Astrocyte of the spinal cord (primary cell): ENCODE measurements around the gene SP110.

Experiments used
- DNase-seq: peaks from one replicate; pipeline ENCODE4 v3.0.0; 2011; ENCODE audit warnings: low read depth, low spot score
- H3K4me3 ChIP-seq: 2 replicates; pipeline ENCODE4 v1.5.1; 2011; ENCODE audit warnings: low read depth, mild to moderate bottlenecking, low read length, moderate library complexity
- in situ Hi-C: cut with HindIII; loops from 2 replicates; pipeline ENCODE4 v1.10.0; 2017; ENCODE audit warnings: low sequenced_read_pairs
- TF ChIP-seq, protein P1 (sequence below): IDR thresholded peaks from 2 replicates; pipeline ENCODE4 v1.5.1; 2012; ENCODE audit warnings: low read depth, mild to moderate bottlenecking, low read length, inconsistent platforms

SP110 gene

DNA sequence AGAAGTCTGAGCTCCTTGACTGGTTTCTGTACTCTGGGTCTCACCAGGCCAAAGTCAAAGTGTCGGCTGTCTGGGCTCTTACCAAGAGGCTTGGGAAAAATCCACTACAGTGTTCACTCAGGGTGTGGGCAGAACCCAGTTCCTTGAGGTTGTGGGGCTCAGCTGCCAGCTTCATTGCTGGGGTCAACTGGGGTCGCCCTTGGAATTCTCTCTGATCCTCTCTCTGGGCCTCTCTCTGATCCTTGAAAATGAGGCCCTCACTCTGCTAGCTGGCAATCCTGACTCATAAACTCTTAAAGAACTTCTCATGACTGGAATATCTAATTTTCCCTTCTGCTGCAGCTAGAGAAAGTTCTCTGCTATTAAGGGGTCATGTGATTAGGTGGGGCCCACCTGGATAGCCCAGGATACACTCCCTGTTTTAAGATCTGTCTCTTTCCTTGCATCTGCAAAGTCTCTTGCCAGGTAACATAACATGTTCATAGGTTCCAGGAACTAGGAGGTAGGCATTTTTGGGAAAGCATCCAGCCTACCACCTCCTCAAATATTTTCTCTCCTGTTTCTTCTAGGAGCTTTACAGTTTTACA, 66.3 kb downstream of the SP110 start:
- no peak overlapping the region for H3K4me3 ChIP-seq
- DNase-seq, result no peak
- TF ChIP-seq, protein P1, sequence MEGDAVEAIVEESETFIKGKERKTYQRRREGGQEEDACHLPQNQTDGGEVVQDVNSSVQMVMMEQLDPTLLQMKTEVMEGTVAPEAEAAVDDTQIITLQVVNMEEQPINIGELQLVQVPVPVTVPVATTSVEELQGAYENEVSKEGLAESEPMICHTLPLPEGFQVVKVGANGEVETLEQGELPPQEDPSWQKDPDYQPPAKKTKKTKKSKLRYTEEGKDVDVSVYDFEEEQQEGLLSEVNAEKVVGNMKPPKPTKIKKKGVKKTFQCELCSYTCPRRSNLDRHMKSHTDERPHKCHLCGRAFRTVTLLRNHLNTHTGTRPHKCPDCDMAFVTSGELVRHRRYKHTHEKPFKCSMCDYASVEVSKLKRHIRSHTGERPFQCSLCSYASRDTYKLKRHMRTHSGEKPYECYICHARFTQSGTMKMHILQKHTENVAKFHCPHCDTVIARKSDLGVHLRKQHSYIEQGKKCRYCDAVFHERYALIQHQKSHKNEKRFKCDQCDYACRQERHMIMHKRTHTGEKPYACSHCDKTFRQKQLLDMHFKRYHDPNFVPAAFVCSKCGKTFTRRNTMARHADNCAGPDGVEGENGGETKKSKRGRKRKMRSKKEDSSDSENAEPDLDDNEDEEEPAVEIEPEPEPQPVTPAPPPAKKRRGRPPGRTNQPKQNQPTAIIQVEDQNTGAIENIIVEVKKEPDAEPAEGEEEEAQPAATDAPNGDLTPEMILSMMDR, result no peak
- in situ Hi-C loops, result no loop called here

DNA sequence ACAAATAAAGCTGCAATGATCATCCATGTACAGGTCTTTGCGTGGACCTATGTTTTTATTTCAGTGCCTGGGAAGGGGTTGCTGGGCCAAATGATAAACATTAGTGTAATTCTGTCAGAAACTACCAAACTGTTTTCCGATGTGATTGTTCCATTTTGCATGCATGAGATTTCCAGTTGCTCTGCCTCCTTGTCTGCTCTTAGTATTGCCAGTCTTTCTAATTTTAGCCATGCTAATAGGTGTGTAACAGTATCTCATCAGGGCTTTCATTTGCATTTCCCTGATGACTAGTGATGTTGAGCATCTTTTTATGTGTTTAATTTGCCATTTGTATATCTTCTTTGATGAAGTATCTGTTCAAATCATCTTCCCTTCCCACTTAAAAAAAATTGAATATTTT, 67.5 kb downstream of the SP110 start:
- TF ChIP-seq, protein P1, result no peak
- in situ Hi-C loops, result no loop called here
- no peak overlapping the region for H3K4me3 ChIP-seq
- DNase-seq, result no peak

DNA sequence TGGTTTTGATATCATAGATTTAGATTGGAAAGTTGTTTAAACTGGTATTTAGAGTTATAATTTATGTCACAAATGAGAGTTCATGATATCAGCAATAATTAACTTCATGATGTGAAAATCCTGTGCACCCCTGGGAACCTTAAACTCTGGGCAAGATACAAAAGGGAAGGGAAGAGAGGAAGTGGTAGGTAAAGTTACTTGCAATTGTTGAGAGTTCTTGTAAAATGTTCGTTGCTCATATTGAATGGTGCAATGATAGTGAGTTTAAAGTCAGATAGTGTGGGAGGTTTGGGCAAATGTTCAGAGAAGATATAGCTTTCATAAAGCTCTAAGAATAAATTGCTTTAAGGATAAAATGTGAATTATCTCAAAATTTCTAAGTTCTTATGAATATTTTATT, 75.4 kb downstream of the SP110 start:
- no peak for DNase-seq
- H3K4me3 ChIP-seq, result no peak overlapping the region
- TF ChIP-seq, protein P1, result no peak
- in situ Hi-C loops, result no loop called here

DNA sequence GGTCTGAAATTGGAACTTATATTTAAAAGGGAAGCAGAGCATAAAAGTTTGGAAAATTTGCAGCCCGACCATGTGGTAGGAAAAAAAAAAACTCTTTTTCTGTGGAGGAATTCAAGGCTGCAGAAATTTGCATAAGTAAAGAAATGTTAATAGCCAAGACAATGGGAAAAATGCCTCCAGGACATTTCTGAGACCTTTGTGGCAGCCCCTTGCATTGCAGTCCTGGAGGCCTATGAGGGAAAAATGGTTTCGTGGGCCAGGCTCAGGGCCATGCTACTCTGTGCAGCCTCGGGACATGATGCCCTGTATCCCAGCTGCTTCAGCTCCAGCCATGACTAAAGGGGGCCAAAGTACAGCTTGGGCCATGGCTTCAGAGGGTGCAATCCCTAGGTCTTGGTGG, 79.1 kb downstream of the SP110 start:
- in situ Hi-C loops, result no loop called here
- DNase-seq, result no peak
- TF ChIP-seq, protein P1, result no peak
- H3K4me3 ChIP-seq, result no peak overlapping the region

DNA sequence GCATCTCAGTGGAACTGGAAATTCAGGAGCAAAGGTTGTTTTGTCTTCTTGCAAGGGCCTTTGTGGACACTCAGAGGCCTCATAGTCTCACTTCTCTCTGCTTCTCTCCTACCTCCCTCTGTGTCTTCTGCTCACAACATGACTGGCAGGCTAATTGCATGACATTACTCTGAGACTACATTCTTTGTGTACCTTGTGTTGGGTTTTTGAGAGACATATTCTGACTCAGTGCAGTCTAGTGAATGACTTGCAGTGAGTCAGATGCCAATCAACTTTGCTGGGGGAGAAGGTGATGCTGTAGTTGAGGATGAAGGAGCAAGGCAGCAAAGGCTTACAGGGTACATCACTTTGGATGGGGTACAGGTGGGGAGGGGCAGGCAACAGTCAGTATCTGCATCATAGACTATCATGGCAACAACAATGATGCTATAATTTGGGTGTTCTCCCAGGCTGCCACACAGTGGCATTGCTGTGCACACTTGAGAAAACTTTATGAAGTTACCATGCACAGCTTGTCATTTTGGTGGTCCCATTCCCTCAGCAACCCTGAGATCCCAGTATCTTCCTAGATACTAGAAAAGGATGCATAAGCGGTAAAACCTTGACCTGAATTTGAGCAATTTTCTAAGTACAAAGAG, 81.8 kb downstream of the SP110 start:
- in situ Hi-C loops, result no loop called here
- TF ChIP-seq, protein P1, result no peak
- no peak for DNase-seq
- H3K4me3 ChIP-seq, result no peak overlapping the region

DNA sequence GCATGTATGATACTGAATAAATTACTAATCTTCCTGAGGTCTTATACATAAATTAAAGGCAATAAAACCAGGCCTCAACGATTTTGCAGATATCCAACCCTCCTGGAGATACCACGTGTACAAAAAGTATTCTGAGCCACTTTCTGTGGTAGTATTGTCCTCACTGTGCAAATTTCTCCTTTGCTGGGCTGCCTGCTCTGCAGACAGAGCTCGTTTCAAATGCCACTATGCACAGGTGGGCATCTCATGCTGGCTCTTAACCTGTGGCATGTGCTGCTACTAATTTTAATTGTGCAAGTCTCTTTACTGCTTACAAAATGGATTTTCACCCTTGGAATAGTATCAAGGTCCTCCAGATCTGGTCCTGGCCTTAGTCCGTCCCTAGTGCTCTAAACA, 84.7 kb downstream of the SP110 start:
- TF ChIP-seq, protein P1, result no peak
- no peak overlapping the region for H3K4me3 ChIP-seq
- in situ Hi-C loops, result no loop called here
- no peak for DNase-seq
